Amniotic epithelial cell (primary cell): Measurements from ENCODE around the gene OAF.
A peak's percentile ranks its signal among the peaks of the same experiment; 100 is the strongest.
"Not testable (repeated sequence)": the region's sequence is repeated elsewhere in the genome, so short reads cannot be mapped to it uniquely, and the experiment has no call there.

ENCODE experiments used
- DNase-seq: peaks from one replicate; pipeline ENCODE4 v3.0.0-alpha.2; 2010; ENCODE audit warnings: low read depth

The OAF gene

DNA sequence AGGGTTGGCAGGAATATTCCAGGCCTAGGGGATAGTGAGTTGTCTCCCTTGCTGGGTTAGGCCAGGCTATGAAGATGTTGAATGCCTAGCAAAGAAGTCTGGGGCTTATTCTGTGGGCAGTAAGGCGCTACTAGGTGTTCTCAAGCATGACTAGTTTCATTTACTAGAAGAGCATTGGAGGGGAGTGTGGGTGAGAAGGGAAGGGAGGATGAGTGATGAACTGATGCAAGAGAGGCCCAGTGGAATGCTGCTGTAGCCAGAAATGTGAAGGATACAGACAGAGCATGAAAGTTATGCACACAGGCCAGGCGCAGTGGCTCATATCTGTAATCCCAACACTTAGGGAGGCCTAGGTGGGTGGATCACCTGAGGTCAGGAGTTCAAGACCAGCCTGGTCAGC lies 62.6 kb downstream of the OAF start:
- peak; percentile 76 for DNase-seq

DNA sequence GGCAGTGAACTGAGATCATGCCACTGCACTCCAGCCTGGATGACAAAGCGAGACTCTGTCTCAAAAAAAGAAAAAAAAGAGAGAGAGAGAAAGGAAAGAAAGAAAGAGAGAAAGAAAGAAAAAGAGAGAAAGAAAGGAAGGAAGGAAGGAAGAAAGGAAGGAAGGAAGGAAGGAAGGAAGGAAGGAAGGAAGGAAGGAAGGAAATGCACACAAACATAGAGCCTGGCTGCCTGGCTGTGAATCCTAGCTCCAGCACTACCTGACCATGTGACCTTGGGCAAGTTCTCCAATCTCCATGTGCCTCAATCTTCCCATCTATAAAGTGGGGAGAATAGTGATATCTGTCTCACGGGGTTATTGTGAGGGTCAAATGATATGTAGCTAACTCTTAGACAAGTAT lies 63.1 kb downstream of the OAF start:
- DNase-seq = not testable (repeated sequence)

DNA sequence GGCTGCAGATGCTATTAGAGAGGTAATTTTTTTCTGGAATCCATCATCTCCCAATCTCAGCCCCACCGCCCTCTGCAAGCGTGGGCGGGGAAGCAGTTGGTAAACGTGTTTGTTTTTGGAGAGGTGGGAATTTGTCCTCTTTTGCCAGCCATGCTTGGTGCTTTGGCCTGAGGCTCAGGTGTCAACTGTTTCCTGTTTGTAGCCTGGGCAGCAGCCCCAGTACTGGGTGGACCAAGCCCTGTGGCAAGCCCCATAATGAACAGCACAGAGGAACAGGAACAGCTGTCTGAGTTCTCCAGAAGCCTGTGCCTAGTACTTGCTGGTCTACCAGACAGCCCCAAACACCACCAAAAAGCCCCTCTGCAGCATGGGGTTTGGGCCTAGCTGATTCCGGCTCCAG lies 68.7 kb downstream of the OAF start:
- no peak for DNase-seq
